CD4-positive, alpha-beta T cell (primary cell): ENCODE results near the gene TOM1L2. TPM values are rescaled to one million over a fixed set of nuclear protein-coding genes. Genes with fewer than 3 reads are reported as not detected.

Source experiments
- ATAC-seq: fragments of 200-7000 bp; cut with Tn5 transposase; one replicate; pipeline ENCODE4 v1.10.0; 2022; ENCODE audit warnings: mild to moderate bottlenecking; ENCODE audit not compliant: poor library complexity
- CTCF ChIA-PET: fragments of 350-600 bp; sonication (Branson Sonifier 250); formaldehyde crosslinking; loops from one replicate; lab custom pipeline; 2021; ENCODE audit warnings: antibody characterized with exemption, inconsistent platforms; lab: Charles Lee
- POLR2A ChIA-PET: fragments of 350-600 bp; sonication (Branson Sonifier 250); formaldehyde crosslinking; loops from one replicate; lab custom pipeline; 2021; ENCODE audit warnings: antibody characterized with exemption, inconsistent platforms; lab: Charles Lee
- DNase-seq, 14 experiments: peaks; one replicate each; pipeline ENCODE4 v3.0.0-alpha.2; 2013 to 2020; ENCODE audit warnings: mixed read lengths in 2 of 14
- H3K27ac ChIP-seq, 2 donors: one replicate each; pipeline versions ENCODE4 v1.5.1 to v1.7.0; 2013; ENCODE audit warnings: low read length in 2 of 2, low read depth in 1 of 2, mild to moderate bottlenecking in 1 of 2
- H3K27me3 ChIP-seq, 2 experiments: 1 replicate in 1 of 2; 2 replicates in 1 of 2; pipeline versions ENCODE4 v1.6.1 to v1.7.0; 2013; ENCODE audit warnings: low read length in 2 of 2, control low read depth in 1 of 2, mild to moderate bottlenecking in 1 of 2, moderate library complexity in 1 of 2; ENCODE audit not compliant: insufficient read depth in 2 of 2, control insufficient read depth in 1 of 2
- H3K36me3 ChIP-seq: one replicate; pipeline ENCODE4 v1.6.1; 2013; ENCODE audit warnings: low read length, control low read depth; ENCODE audit not compliant: insufficient read depth
- H3K4me1 ChIP-seq: one replicate; pipeline ENCODE4 v1.6.1; 2013; ENCODE audit warnings: low read length, control low read depth; ENCODE audit not compliant: insufficient read depth
- H3K4me3 ChIP-seq: one replicate; pipeline ENCODE4 v1.5.1; 2013; ENCODE audit warnings: mild to moderate bottlenecking, low read length, moderate library complexity
- H3K9me3 ChIP-seq, 2 experiments: 1 replicate in 1 of 2; 2 replicates in 1 of 2; pipeline versions ENCODE4 v1.6.1 to v1.7.0; 2013; ENCODE audit warnings: low read length in 2 of 2, mild to moderate bottlenecking in 2 of 2, control low read depth in 1 of 2, moderate library complexity in 1 of 2; ENCODE audit not compliant: control insufficient read depth in 1 of 2, insufficient read depth in 1 of 2
- H3K27ac Mint-ChIP-seq: one replicate; pipeline ENCODE4 v1.8.0; 2020; ENCODE audit warnings: mixed read lengths
- H3K27me3 Mint-ChIP-seq: one replicate; pipeline ENCODE4 v1.8.0; 2021; ENCODE audit warnings: mixed read lengths
- H3K36me3 Mint-ChIP-seq: one replicate; pipeline ENCODE4 v1.8.0; 2021; ENCODE audit warnings: low read depth, mixed read lengths
- H3K4me1 Mint-ChIP-seq: one replicate; pipeline ENCODE4 v1.8.0; 2021; ENCODE audit warnings: low read depth, mixed read lengths
- H3K4me3 Mint-ChIP-seq: one replicate; pipeline ENCODE4 v1.8.0; 2020; ENCODE audit warnings: mild to moderate bottlenecking, mixed read lengths
- H3K9me3 Mint-ChIP-seq: one replicate; pipeline ENCODE4 v1.8.0; 2020; ENCODE audit warnings: mixed read lengths
- CTCF ChIP-seq: fragments of 200-600 bp; IDR thresholded peaks from one replicate; pipeline ENCODE4 v1.8.0; 2022; ENCODE audit warnings: antibody characterized with exemption, mild to moderate bottlenecking
- intact Hi-C, 2 experiments: fragments of 100-400 bp; cut with DNase I in 1 of 2; cut with micrococcal nuclease in 1 of 2; formaldehyde crosslinking; loops; one replicate each; pipeline versions ENCODE4 v1.15.1 to v1.9.0; 2023 to 2025; cut with DNase I, micrococcal nuclease
- total RNA-seq, 174 experiments: library from RNA in 2 of 174; stranded (reverse) in 2 of 174; gene quantifications; one replicate each; pipeline ENCODE4 v1.2.3 and lab custom pipeline; 2021 to 2026

The TOM1L2 gene
- total RNA-seq, 2 experiments from 2014 or later = 28.5 to 30.5 TPM

GRCh38 chr17:17837966-17838962, 133.9 kb downstream of the TOM1L2 start:
- no peak overlapping the region for H3K4me3 ChIP-seq
- no peak for TF ChIP-seq CTCF
- Mint-ChIP-seq H3K4me3 (peak overlapping the region; percentile 94), H3K9me3 (no peaks in the 10 kb centered on the region), H3K4me1 (peaks cover 64% of the 10 kb centered on the region), H3K36me3 (peaks cover 14% of the 10 kb centered on the region), H3K27me3 (no peaks in the 10 kb centered on the region), H3K27ac (peak overlapping the region; percentile 98)
- H3K36me3 ChIP-seq = peaks cover 3% of the 10 kb centered on the region
- H3K27ac ChIP-seq = no peak overlapping the region
- DNase-seq (peak in 2 of 14 experiments; percentile 26 to 50), ATAC-seq (no peak)
- POLR2A ChIA-PET = no interaction called here
- H3K9me3 ChIP-seq = no peaks in the 10 kb centered on the region
- H3K27me3 ChIP-seq = no peaks in the 10 kb centered on the region
- intact Hi-C loops = loop anchor here in 1 of 2 experiments (2.0 kb wide), 1 partner anchor 25 kb away; no protein-coding TSS in a partner anchor
- H3K4me1 ChIP-seq = peaks cover 73% of the 10 kb centered on the region
- CTCF ChIA-PET = no interaction called here

- CTCF ChIA-PET = interaction anchor here (1.0 kb wide), 1 partner anchor 12 kb away, joined by 4 read pairs; no protein-coding TSS in a partner anchor
- peak overlapping the region; percentile 77 for H3K4me3 ChIP-seq
These were observed 134.8 kb downstream of the TOM1L2 start for GRCh38 chr17:17837380-17837821.

More at GRCh38 chr17:17837380-17837821, 134.8 kb downstream of the TOM1L2 start:
- H3K9me3 ChIP-seq = no peaks in the 10 kb centered on the region
- POLR2A ChIA-PET = interaction anchor here (0.6 to 4.4 kb wide), 2 partner anchors 12 to 14 kb away, joined by 3 to 71 read pairs; no protein-coding TSS in a partner anchor
- H3K4me1 Mint-ChIP-seq = peaks cover 65% of the 10 kb centered on the region
- H3K27ac ChIP-seq = peak overlapping the region; percentile 52 to 97
- intact Hi-C loops = loop anchor here in 1 of 2 experiments (2.0 kb wide), 1 partner anchor 25 kb away; no protein-coding TSS in a partner anchor
- DNase-seq = no peak
- no peaks in the 10 kb centered on the region for H3K27me3 ChIP-seq
- peak overlapping the region; percentile 98 for H3K27ac Mint-ChIP-seq
- H3K4me1 ChIP-seq = peaks cover 74% of the 10 kb centered on the region
- no peak for ATAC-seq
- H3K27me3 Mint-ChIP-seq = no peaks in the 10 kb centered on the region
- peaks cover 3% of the 10 kb centered on the region for H3K36me3 ChIP-seq
- peaks cover 15% of the 10 kb centered on the region for H3K36me3 Mint-ChIP-seq
- peak overlapping the region; percentile 94 for H3K4me3 Mint-ChIP-seq
- TF ChIP-seq CTCF = no peak
- no peaks in the 10 kb centered on the region for H3K9me3 Mint-ChIP-seq
